GM13977 (cell line): Measurements from ENCODE around the gene HMGN2.

ENCODE experiments used
- DNase-seq: peaks from one replicate; pipeline ENCODE4 v3.0.0; 2012; ENCODE audit warnings: low spot score
- in situ Hi-C: fragments of 300-500 bp; cut with MboI; formaldehyde crosslinking; loops from one replicate; pipeline ENCODE4 v1.12.0; 2022; ENCODE audit warnings: low sequenced_read_pairs, low pct_unique_long_range_greater_than_20kb, mixed read lengths, inconsistent platforms; ENCODE audit not compliant: unreplicated experiment
- TF ChIP-seq, protein P1 (sequence below): IDR thresholded peaks from 2 replicates; pipeline ENCODE4 v1.5.1; 2012; ENCODE audit warnings: mild to moderate bottlenecking, control low read depth; ENCODE audit not compliant: insufficient read depth; ENCODE audit errors: extremely low read depth, missing control alignments

The HMGN2 gene

DNA sequence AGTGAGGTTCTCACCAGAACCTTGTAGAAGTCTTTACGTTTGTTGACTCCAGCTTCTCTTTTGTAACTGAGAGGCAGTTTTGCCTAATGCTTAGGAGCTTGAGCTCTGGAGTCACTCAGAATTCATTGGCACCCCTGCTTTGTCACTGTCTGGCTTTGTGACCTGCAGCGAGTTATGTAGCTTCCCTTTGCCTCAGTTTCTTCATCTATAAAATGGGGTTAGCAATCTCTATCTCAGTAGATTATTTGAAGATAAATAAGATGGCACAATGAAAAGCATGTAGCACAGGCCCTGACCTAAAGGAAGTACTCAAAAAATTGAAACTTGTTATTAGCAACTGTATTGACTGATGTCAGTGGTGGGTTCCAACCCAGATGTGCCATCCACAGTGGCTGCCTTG lies 32.0 kb upstream of the HMGN2 start:
- in situ Hi-C loops: no loop called here
- TF ChIP-seq, protein P1, sequence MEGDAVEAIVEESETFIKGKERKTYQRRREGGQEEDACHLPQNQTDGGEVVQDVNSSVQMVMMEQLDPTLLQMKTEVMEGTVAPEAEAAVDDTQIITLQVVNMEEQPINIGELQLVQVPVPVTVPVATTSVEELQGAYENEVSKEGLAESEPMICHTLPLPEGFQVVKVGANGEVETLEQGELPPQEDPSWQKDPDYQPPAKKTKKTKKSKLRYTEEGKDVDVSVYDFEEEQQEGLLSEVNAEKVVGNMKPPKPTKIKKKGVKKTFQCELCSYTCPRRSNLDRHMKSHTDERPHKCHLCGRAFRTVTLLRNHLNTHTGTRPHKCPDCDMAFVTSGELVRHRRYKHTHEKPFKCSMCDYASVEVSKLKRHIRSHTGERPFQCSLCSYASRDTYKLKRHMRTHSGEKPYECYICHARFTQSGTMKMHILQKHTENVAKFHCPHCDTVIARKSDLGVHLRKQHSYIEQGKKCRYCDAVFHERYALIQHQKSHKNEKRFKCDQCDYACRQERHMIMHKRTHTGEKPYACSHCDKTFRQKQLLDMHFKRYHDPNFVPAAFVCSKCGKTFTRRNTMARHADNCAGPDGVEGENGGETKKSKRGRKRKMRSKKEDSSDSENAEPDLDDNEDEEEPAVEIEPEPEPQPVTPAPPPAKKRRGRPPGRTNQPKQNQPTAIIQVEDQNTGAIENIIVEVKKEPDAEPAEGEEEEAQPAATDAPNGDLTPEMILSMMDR: no peak
- DNase-seq: no peak

DNA sequence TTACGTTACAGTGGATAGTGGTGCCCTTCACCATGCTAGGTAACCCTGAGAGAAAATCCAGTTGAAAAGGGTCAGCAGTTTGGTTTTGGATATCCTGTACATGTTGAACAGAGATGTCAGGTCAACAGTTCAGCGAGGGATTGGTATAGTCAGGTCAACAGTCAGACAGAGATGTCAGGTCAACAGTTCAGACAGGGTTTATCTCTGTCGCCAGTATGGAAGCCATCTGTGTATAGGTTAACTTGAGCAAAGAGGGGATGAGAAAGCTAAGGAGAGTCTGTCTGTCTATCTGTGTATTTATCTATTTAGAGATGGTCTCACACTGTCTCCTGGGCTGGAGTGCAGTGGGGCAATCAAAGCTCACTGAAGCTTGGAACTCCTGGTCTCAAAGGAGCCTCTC lies 22.4 kb upstream of the HMGN2 start:
- in situ Hi-C loops: no loop called here
- TF ChIP-seq, protein P1: no peak
- no peak for DNase-seq

DNA sequence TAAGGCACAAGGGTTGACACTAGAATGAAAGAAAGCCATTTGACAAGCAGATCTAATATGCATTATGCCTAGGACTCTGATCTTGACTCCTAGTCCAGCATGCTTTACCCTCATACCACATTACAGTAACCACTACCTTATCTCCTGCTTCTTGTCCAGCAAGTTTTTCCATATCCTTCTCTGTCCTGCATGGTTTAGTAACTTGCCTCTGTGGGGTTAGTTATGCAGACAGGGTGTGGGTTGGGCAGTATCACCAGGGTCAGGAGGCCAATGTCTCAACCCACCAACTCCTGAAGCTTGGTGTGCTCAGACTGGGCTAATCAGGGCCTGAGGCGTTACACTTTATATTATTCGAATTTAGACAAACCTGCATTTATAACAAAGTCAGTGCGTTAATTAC lies 21.3 kb upstream of the HMGN2 start:
- in situ Hi-C loops: no loop called here
- TF ChIP-seq, protein P1: no peak
- DNase-seq: no peak

DNA sequence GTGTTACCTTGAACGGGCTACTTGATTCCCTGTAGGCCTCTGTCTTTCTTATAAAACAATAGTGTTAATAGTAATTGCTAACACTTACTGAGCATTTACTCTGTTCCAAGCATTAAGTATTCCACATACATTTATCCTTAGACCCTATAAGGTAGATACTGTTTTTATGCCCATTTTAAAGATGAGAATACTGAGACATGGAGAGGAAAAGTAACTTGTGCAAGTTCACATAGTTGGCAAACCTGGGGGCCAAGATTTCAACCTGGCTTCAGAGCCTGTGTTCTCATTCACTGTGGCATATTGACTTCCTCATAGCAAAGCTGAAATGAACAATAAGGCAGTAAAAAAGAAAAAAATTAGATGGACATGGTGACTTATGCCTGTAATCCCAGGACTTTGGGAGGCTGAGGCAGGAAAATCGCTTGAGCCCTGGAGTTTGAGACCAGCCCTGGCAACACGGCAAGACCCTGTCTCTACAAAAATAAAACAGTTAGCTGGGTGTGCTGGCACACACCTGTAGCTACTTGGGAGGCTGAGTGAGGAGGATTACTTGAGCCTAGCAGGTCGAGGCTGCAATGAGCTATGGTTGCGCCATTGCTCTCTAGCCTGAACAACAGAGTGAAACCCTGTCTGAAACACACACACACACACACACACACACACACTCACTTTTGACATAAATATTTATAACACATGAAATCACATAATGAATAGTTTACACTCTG lies 19.6 kb upstream of the HMGN2 start:
- in situ Hi-C loops: no loop called here
- TF ChIP-seq, protein P1: no peak
- DNase-seq: no peak

DNA sequence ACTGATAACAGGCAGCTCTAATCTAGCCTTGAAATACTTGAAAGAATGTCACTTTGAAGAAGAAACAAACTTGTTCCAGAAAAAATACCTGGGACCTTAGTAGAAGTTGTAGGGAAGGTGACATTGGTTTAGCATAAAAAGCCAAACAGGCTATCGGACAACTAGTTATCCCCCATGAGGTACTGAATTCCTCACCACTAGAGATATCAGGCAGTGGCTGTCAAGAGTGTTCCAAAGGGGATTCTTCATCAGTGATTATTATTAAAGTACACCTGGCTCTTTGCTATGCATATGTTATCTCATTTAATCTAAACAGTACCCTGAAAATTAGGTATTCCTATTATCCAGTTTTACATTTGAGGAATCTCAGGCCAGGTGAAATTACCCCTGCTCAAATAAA lies 13.1 kb upstream of the HMGN2 start:
- TF ChIP-seq, protein P1: no peak
- no peak for DNase-seq
- in situ Hi-C loops: no loop called here

DNA sequence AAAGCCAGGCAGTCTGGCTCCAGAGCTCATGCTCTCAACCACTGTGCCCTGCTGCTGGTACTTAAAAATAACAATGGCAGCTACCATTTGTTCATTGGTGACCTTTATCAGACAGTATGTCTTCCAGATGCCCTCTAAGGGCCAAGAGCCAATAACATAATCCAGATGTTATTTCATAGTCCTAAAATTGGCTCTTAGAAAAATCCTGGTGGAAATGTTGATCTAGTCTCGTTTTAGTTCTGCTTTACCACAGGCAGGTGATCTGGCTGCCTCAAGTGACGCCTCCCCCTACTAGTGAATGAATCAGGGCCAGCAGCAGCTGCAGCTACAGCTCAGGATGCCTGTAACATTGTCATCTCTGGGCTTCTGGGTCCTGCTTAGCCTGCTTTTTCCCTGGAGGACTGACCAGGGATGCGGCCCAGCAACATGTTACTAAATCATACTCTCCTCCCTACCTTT lies 12.6 kb upstream of the HMGN2 start:
- no peak for DNase-seq
- in situ Hi-C loops: no loop called here
- TF ChIP-seq, protein P1: no peak

DNA sequence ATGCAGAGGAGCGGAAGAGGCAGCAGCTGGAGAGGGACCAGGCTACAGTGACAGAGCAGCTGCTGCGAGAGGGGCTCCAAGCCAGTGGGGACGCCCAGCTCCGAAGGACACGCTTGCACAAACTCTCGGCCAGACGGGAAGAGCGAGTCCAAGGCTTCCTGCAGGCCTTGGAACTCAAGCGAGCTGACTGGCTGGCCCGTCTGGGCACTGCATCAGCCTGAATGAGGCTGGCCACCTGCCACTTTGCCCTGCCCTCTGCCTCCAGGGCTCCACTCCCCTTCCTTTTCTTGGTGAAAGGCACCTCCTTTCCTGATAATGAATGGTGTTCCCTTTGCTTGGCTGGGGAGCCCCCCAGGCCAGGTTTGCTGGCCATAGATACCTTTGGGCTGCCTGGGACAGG lies 3.3 kb upstream of the HMGN2 start:
- TF ChIP-seq, protein P1: no peak
- in situ Hi-C loops: no loop called here
- DNase-seq: no peak
